MM.1S (cell line): Measurements from ENCODE around the gene AQP12A.

Experiments
- DNase-seq: peaks from one replicate; pipeline ENCODE4 v3.0.0-alpha.2; 2015
- H2AFZ ChIP-seq: fragments of 300-600 bp; sonication (generic); 2 replicates; pipeline ENCODE4 v1.6.0; 2016; ENCODE audit warnings: antibody characterized with exemption, low read length
- H3F3A ChIP-seq: fragments of 300-600 bp; sonication (generic); 2 replicates; pipeline ENCODE4 v1.6.1; 2016; ENCODE audit warnings: mild to moderate bottlenecking, antibody characterized with exemption, low read length, moderate library complexity, mixed read lengths; ENCODE audit not compliant: insufficient read depth
- H3K27ac ChIP-seq: fragments of 300-600 bp; sonication (generic); 2 replicates; pipeline ENCODE4 v1.5.1; 2016; ENCODE audit warnings: mild to moderate bottlenecking, low read length
- H3K27me3 ChIP-seq: fragments of 300-600 bp; sonication (generic); replicated peaks from 2 replicates; pipeline ENCODE4 v1.6.0; 2016; ENCODE audit warnings: low read length; ENCODE audit not compliant: insufficient read depth
- H3K36me3 ChIP-seq: fragments of 300-600 bp; sonication (generic); replicated peaks from 2 replicates; pipeline ENCODE4 v1.6.1; 2016; ENCODE audit warnings: mild to moderate bottlenecking, low read length, mixed read lengths; ENCODE audit not compliant: insufficient read depth
- H3K4me1 ChIP-seq: fragments of 300-600 bp; sonication (generic); 2 replicates; pipeline ENCODE4 v1.6.1; 2016; ENCODE audit warnings: low read length, mixed read lengths
- H3K4me2 ChIP-seq: fragments of 300-600 bp; sonication (generic); 2 replicates; pipeline ENCODE4 v1.6.0; 2016; ENCODE audit warnings: low read depth, low read length
- H3K4me3 ChIP-seq: fragments of 300-600 bp; sonication (generic); 2 replicates; pipeline ENCODE4 v1.5.1; 2016; ENCODE audit warnings: low read length, mixed read lengths
- H3K79me2 ChIP-seq: fragments of 300-600 bp; sonication (generic); 2 replicates; pipeline ENCODE4 v1.6.1; 2016; ENCODE audit warnings: mixed run types, low read length, mixed read lengths
- H3K9ac ChIP-seq: fragments of 300-600 bp; sonication (generic); 2 replicates; pipeline ENCODE4 v1.6.1; 2016; ENCODE audit warnings: low read length, mixed read lengths
- H3K9me2 ChIP-seq: fragments of 300-600 bp; sonication (generic); replicated peaks from 2 replicates; pipeline ENCODE4 v1.6.1; 2016; ENCODE audit warnings: mild to moderate bottlenecking, low read length, mixed read lengths; ENCODE audit not compliant: insufficient read depth
- H3K9me3 ChIP-seq: fragments of 300-600 bp; sonication (generic); replicated peaks from 2 replicates; pipeline ENCODE4 v1.6.1; 2016; ENCODE audit warnings: mild to moderate bottlenecking, low read length, mixed read lengths; ENCODE audit not compliant: insufficient read depth
- H4K20me1 ChIP-seq: fragments of 300-600 bp; sonication (generic); 2 replicates; pipeline ENCODE4 v1.6.1; 2016; ENCODE audit warnings: mild to moderate bottlenecking, low read length, moderate library complexity, mixed read lengths; ENCODE audit not compliant: insufficient read depth
- EZH2 ChIP-seq: fragments of 300-600 bp; sonication (generic); optimal IDR thresholded peaks from 2 replicates; pipeline ENCODE3; 2017; ENCODE audit warnings: low read depth, mild to moderate bottlenecking, antibody characterized with exemption, low read length, mixed read lengths
- EZH2phosphoT487 ChIP-seq: fragments of 300-600 bp; sonication (generic); IDR thresholded peaks from 2 replicates; pipeline ENCODE4 v1.6.1; 2018; ENCODE audit warnings: antibody characterized with exemption, low read length
- TF ChIP-seq, protein P1 (sequence below): fragments of 300-600 bp; sonication (generic); IDR thresholded peaks from 2 replicates; pipeline ENCODE4 v1.5.1; 2016; ENCODE audit warnings: antibody characterized with exemption, low read length, mixed read lengths

Gene AQP12A

DNA sequence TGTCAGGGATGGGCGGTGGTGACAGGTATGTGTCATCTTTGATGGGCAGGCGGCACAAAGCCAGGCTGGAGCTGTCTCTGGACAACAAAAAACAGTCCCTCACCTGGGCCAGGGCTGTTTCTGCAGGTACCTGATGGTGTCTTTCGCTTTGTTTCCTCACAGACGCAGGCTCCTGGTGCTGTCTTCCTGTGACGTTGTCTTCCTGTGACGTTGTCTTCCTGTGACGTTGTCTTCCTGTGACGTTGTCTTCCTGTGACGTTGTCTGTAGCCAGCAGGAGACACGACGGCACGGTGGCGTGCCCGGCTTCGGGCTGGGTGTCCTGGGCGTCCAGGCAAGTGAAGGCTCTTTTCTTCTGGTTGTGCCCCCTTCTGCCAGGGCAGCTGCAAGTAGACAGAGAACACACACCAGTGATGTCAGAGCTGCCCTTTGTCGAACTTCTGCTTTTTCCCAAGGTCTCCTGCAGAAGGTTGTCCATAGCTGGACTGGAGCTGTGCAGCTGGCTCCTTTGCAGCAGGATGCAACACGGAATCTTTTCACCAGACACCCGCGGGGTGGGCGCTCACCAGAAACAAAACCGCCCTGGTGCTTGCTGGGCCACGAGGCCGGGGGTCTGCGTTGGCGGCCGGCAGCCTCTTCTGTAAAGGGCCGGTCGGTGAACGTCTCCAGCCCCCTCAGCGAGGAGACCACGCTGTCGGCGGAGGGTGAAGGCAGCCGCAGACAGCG is 45.3 kb upstream of the AQP12A start:
- Histone ChIP-seq H3K27me3 (peaks cover 41% of the 10 kb centered on the region), H3K27ac (no peak overlapping the region), H3K9me3 (no peaks in the 10 kb centered on the region), H3K4me3 (no peak overlapping the region), H3K4me1 (no peaks in the 10 kb centered on the region), H3K9ac (no peak overlapping the region), H3K9me2 (no peaks in the 10 kb centered on the region), H3K4me2 (no peak overlapping the region), H3F3A (no peaks in the 10 kb centered on the region), H3K79me2 (no peaks in the 10 kb centered on the region), H4K20me1 (no peaks in the 10 kb centered on the region), H2AFZ (no peak overlapping the region), H3K36me3 (no peaks in the 10 kb centered on the region)
- TF ChIP-seq EZH2 (no peak), EZH2phosphoT487 (no peak)
- TF ChIP-seq, protein P1, sequence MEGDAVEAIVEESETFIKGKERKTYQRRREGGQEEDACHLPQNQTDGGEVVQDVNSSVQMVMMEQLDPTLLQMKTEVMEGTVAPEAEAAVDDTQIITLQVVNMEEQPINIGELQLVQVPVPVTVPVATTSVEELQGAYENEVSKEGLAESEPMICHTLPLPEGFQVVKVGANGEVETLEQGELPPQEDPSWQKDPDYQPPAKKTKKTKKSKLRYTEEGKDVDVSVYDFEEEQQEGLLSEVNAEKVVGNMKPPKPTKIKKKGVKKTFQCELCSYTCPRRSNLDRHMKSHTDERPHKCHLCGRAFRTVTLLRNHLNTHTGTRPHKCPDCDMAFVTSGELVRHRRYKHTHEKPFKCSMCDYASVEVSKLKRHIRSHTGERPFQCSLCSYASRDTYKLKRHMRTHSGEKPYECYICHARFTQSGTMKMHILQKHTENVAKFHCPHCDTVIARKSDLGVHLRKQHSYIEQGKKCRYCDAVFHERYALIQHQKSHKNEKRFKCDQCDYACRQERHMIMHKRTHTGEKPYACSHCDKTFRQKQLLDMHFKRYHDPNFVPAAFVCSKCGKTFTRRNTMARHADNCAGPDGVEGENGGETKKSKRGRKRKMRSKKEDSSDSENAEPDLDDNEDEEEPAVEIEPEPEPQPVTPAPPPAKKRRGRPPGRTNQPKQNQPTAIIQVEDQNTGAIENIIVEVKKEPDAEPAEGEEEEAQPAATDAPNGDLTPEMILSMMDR, result no peak
- DNase-seq, result no peak

DNA sequence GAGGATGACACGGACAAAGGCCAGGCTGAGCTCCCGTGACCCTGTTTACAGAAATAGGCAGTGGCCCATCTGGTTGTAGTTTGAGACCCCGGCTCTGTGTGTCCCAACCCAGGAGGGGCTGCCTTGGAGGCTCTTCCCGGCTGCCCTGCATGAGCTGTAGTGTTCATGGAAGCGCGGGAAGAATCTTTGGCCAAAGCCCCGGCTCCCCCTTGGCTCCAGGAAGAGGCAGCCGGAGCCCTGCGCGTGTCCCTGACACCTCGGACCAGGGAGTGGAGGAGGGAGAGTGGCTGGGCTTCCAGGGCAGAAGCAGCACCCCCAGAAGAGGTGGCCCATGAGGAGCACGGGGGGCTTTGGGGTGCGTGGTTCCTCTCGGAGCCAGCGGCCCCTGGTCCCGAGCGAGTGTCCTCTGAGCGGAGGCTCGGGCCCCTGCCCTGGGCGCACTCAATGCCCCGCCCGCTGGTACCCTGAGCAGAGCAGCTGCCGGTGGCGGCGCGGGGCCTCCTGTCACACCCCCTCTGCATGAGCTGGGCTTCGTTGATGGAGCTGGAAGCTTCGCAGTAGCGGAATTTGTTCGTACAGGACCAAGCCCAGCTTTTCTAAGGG is 44.7 kb upstream of the AQP12A start:
- Histone ChIP-seq H3K9me2 (no peaks in the 10 kb centered on the region), H3K4me1 (no peaks in the 10 kb centered on the region), H3F3A (no peaks in the 10 kb centered on the region), H2AFZ (no peak overlapping the region), H3K27ac (no peak overlapping the region), H3K4me3 (no peak overlapping the region), H3K4me2 (no peak overlapping the region), H3K36me3 (no peaks in the 10 kb centered on the region), H3K9me3 (no peaks in the 10 kb centered on the region), H3K9ac (no peak overlapping the region), H3K79me2 (no peaks in the 10 kb centered on the region), H3K27me3 (peaks cover 48% of the 10 kb centered on the region), H4K20me1 (no peaks in the 10 kb centered on the region)
- TF ChIP-seq, protein P1, result no peak
- TF ChIP-seq EZH2phosphoT487 (no peak), EZH2 (no peak)
- no peak for DNase-seq

DNA sequence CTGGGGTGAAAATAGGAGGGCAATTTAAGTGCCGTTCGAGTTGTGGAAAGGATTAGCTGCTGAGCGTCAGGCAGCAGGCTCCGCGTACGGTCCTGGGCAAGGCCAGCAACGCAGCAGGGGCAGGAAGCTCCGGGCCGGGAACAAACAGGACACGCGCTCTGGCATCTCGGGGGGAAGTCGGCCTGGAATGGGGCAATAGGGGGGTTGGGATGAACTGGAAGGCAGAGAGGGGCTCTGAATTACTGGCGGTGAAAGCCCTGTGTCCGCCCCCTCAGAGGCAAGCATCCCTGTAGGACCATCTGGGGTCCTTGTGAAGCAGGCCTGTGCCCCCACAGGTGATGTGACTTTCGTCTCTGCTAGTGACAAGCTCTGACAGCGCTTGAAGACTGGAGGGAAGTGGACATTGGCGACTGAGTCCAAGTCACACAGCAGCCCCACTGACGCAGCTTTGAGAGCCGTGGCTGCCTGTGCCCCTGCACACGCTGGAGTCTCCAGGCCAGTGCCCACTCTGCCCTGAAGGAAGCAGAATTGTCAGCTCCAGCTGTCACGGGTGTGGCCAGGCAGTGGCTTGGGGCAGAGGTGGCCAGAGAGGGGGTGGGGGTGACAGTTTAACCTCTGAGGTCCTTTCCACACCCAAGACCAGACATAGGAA is 44.0 kb upstream of the AQP12A start:
- no peak for TF ChIP-seq EZH2phosphoT487
- TF ChIP-seq EZH2, result no peak
- TF ChIP-seq, protein P1, result no peak
- Histone ChIP-seq H3K9me3 (no peaks in the 10 kb centered on the region), H4K20me1 (no peaks in the 10 kb centered on the region), H3K9ac (no peak overlapping the region), H3K4me3 (no peak overlapping the region), H3F3A (no peaks in the 10 kb centered on the region), H3K79me2 (no peaks in the 10 kb centered on the region), H3K27me3 (peaks cover 54% of the 10 kb centered on the region), H2AFZ (no peak overlapping the region), H3K4me2 (no peak overlapping the region), H3K4me1 (no peaks in the 10 kb centered on the region), H3K9me2 (no peaks in the 10 kb centered on the region), H3K36me3 (no peaks in the 10 kb centered on the region), H3K27ac (no peak overlapping the region)
- no peak for DNase-seq
